NT2/D1 (cell line): ENCODE measurements around the gene PLXNA3.

Experiments used
- DNase-seq: peaks from one replicate; pipeline ENCODE4 v3.0.0-alpha.2; 2011; ENCODE audit warnings: low read depth, low spot score
- H3K27me3 ChIP-seq: 2 replicates; pipeline ENCODE4 v1.6.0; 2011; ENCODE audit warnings: mild to moderate bottlenecking; ENCODE audit not compliant: insufficient read length, insufficient read depth
- H3K36me3 ChIP-seq: 2 replicates; pipeline ENCODE4 v1.6.1; 2011; ENCODE audit warnings: mild to moderate bottlenecking, low read length, mixed read lengths; ENCODE audit not compliant: insufficient read depth, insufficient read length
- H3K4me1 ChIP-seq: 2 replicates; pipeline ENCODE4 v1.5.1; 2011; ENCODE audit not compliant: insufficient read depth, insufficient read length
- H3K4me3 ChIP-seq: 2 replicates; pipeline ENCODE4 v1.5.1; 2011; ENCODE audit warnings: low read depth; ENCODE audit not compliant: insufficient read length
- H3K9ac ChIP-seq: 2 replicates; pipeline ENCODE4 v1.6.0; 2011; ENCODE audit warnings: low read depth; ENCODE audit not compliant: insufficient read length
- H3K9me3 ChIP-seq: 2 replicates; pipeline ENCODE4 v1.5.1; 2011; ENCODE audit warnings: mild to moderate bottlenecking, low read length; ENCODE audit not compliant: insufficient read depth
- SUZ12 ChIP-seq: IDR thresholded peaks from 2 replicates; pipeline ENCODE4 v1.6.1; 2011; ENCODE audit not compliant: insufficient read length, insufficient read depth; ENCODE audit errors: extremely low read depth
- YY1 ChIP-seq: IDR thresholded peaks from 2 replicates; pipeline ENCODE4 v1.6.1; 2011; ENCODE audit not compliant: insufficient read length, insufficient read depth
- ZNF274 ChIP-seq: IDR thresholded peaks from 2 replicates; pipeline ENCODE4 v1.6.1; 2011; ENCODE audit warnings: mild to moderate bottlenecking, low read depth, low read length

The PLXNA3 gene

DNA sequence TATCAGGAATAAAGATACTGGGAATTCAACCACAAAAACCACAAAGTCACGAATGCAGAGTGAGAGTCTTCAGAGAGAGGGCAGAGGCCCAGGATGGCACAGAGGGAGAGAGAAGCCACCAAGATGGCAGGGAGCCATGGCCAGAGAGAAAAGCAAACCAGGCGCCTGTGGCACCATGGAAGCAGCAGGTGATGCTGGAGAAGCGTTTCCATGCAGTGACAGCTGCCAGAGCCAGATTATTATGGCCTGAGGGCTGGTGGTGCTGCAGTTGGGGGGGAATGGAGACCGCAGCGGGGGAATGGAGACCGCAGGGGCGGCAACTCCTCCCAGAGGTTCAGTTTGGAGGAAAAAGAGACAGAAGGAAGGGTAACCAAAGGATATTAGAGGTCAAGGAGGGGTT, 40.9 kb upstream of the PLXNA3 start:
- Histone ChIP-seq H3K36me3 (peaks cover 6% of the 10 kb centered on the region), H3K4me1 (no peaks in the 10 kb centered on the region)
- no peak for DNase-seq

DNA sequence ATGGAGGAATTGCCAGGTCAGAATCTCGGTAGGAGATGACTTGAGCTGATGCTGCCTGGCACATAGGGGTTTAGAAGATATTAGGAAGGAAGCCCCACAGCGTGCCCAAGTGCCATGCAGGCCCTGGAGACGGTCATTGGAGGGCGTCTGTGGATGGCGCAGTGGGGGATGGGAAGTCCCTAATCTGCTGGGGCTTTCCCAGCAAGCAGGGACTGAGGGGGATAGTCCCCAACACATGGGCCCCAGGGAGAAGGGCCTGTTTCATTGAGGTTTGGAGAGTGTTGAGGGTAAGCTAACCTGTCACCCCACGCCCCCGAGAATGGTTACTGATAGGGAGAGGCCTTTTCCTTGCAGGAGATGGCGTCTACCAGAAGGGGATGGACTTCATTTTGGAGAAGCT, 38.9 kb upstream of the PLXNA3 start:
- H3K9ac ChIP-seq, result no peak overlapping the region
- DNase-seq, result no peak
- no peaks in the 10 kb centered on the region for H3K4me1 ChIP-seq
- H3K4me3 ChIP-seq, result no peak overlapping the region
- H3K9me3 ChIP-seq, result no peaks in the 10 kb centered on the region
- TF ChIP-seq YY1 (no peak), SUZ12 (no peak), ZNF274 (no peak)
- H3K27me3 ChIP-seq, result no peaks in the 10 kb centered on the region
- H3K36me3 ChIP-seq, result no peaks in the 10 kb centered on the region

More for the DNA sequence above, 40.9 kb upstream of the PLXNA3 start:
- Histone ChIP-seq H3K9ac (no peak overlapping the region), H3K9me3 (no peaks in the 10 kb centered on the region), H3K27me3 (no peaks in the 10 kb centered on the region), H3K4me3 (no peak overlapping the region)
- TF ChIP-seq SUZ12 (no peak), ZNF274 (no peak)

DNA sequence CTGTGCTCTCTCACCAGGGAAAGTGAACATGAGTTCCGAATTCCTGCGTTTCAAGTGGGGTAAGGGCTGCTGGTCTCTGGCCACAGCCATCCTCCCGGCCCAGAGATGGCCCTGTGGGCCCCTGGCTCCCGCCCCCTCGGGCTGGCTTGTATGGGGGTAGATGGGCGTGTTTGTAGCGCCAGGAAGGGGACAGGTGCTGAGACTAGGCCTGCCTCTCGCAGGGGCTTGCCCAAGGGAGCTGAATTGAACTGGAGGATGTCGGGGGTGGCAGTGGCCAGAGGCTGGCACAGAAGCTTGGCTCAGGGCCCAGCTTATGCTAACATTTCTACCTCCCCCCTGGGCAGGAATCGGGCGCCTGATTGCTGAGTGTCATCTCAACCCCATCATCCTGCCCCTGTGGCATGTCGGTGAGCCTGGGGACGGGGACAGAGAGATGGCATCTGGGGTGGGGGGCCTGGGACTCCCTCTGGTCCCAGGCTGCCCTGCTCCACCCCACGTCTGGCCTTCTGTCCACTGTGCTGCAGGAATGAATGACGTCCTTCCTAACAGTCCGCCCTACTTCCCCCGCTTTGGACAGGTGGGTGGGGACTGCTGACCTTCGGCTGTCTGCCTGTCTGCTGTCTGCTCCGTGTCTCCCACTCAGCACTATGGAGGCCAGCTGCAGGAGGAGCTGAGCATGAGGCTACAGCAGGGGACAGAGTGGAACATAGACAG, 38.2 kb upstream of the PLXNA3 start:
- TF ChIP-seq SUZ12 (no peak), YY1 (no peak), ZNF274 (no peak)
- no peak for DNase-seq
- Histone ChIP-seq H3K27me3 (no peaks in the 10 kb centered on the region), H3K9me3 (no peaks in the 10 kb centered on the region), H3K4me1 (no peaks in the 10 kb centered on the region), H3K9ac (no peak overlapping the region), H3K36me3 (no peaks in the 10 kb centered on the region), H3K4me3 (no peak overlapping the region)

DNA sequence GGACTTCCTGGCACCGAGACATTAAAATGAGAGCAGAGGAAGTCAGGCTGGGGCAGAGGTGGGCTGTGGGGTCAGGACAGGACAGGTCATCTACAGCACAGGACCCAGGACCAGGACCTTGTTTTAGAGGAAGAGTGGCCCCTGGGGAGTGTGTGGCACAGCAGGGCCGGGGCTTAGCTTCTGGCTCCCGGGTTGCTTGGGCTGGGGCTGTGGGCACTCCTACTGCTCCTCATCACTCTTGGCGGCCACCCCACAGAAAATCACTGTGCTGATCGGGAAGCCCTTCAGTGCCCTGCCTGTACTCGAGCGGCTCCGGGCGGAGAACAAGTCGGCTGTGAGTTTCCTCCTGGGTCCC, 37.7 kb upstream of the PLXNA3 start:
- no peak for DNase-seq

GRCh38 chrX:154426916-154427770, 30.9 kb upstream of the PLXNA3 start:
- Histone ChIP-seq H3K4me1 (peaks cover 3% of the 10 kb centered on the region), H3K9me3 (no peaks in the 10 kb centered on the region), H3K4me3 (no peak overlapping the region), H3K36me3 (no peaks in the 10 kb centered on the region), H3K9ac (no peak overlapping the region), H3K27me3 (no peaks in the 10 kb centered on the region)
- DNase-seq, result no peak
- TF ChIP-seq SUZ12, result no peak
- no peak for TF ChIP-seq ZNF274
- no peak for TF ChIP-seq YY1

More for the DNA sequence above, 37.7 kb upstream of the PLXNA3 start:
- Histone ChIP-seq H3K4me3 (no peak overlapping the region), H3K9ac (no peak overlapping the region), H3K27me3 (no peaks in the 10 kb centered on the region), H3K4me1 (no peaks in the 10 kb centered on the region), H3K9me3 (no peaks in the 10 kb centered on the region), H3K36me3 (no peaks in the 10 kb centered on the region)
- no peak for TF ChIP-seq SUZ12
- no peak for TF ChIP-seq YY1

- Histone ChIP-seq H3K9ac (peak within 1 kb of the TSS; percentile 70), H3K27me3 (no peaks in the 10 kb centered on the region), H3K9me3 (no peaks in the 10 kb centered on the region), H3K4me3 (peak within 1 kb of the TSS; percentile 64), H3K4me1 (peaks cover 3% of the 10 kb centered on the region), H3K36me3 (peaks cover 10% of the 10 kb centered on the region)
- TF ChIP-seq ZNF274, result no peak
- peak; percentile 67 for DNase-seq
These were observed 29.6 kb upstream of the PLXNA3 start, which contains the start of gene ATP6AP1 for GRCh38 chrX:154428176-154429171. TSS of gene ATP6AP1 (plus strand) at chrX:154428677. CDS start at chrX:154428693, 16 bp downstream.

DNA sequence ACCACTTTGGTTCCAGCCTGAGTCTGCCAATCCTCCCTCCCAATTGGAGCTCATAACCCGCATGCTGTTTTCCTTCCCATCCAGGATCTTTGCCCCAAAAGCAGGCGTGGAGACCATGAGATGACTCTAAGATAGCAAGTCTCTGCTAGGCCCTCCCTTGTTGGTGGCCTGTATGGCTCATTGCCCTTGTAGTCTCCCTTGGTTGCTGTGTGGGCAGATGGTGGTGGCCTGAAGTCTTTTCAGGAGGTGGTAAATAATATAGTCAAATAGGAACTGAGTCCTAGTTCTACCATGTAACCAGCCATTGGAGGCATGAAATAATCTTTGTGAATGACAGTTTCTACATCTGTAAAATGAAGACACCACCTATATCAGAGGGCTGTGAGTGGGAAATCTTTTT, 28.4 kb upstream of the PLXNA3 start:
- Histone ChIP-seq H3K27me3 (no peaks in the 10 kb centered on the region), H3K9ac (no peak overlapping the region), H3K4me1 (peaks cover 3% of the 10 kb centered on the region), H3K9me3 (no peaks in the 10 kb centered on the region), H3K4me3 (no peak overlapping the region), H3K36me3 (peaks cover 21% of the 10 kb centered on the region)
- no peak for DNase-seq
- TF ChIP-seq ZNF274 (no peak), YY1 (no peak), SUZ12 (no peak)
